Muscle of arm (tissue), 14 donors: ENCODE results near the gene RNF223. TPM values are rescaled to one million over a fixed set of nuclear protein-coding genes. Genes with fewer than 3 reads are reported as not detected.
A peak's percentile ranks its signal among the peaks of the same experiment; 100 is the strongest.

Source experiments
- DNase-seq: peaks from one replicate; pipeline ENCODE4 v3.0.0-alpha.2; 2013
- long read RNA-seq, 11 donors: transcript quantifications; one replicate each; lab custom pipeline, GENCODE V29; 2026
- polyA plus RNA-seq, 12 donors: library from polyadenylated mRNA; unstranded; fragments of 120-200 nt; gene quantifications; one replicate each; pipeline ENCODE4 v1.2.1, GENCODE V29; 2013; ENCODE audit not compliant: insufficient read length in 12 of 12

RNF223 gene
- under 1 TPM in 5 of 12 donors, not detected in 7; 0.09 to 0.43 (median 0.13) TPM for polyA plus RNA-seq
- long read RNA-seq, donor 1, result 0 reads
- long read RNA-seq, donor 2, result 0 reads
- long read RNA-seq, donor 3, result 0 reads
- long read RNA-seq, donor 4, result 0 reads
- long read RNA-seq, donor 5, result 0 reads
- long read RNA-seq, donor 6, result 0 reads
- long read RNA-seq, donor 7, result 0 reads
- long read RNA-seq, donor 8, result 0 reads
- long read RNA-seq, donor 9, result 0 reads
- long read RNA-seq, donor 10, result 0 reads
- long read RNA-seq, donor 11, result 0 reads

- no peak for DNase-seq
Measured at GRCh38 chr1:1073743-1074587, at the start of gene RNF223. Gene RNF223, minus strand, starts transcription at chr1:1074306. Its CDS starts 1,740 bp downstream, at chr1:1072566.

- no peak for DNase-seq
Measured at GRCh38 chr1:1122981-1123480, 48.9 kb upstream of the RNF223 start.

GRCh38 chr1:1122078-1122811, 48.1 kb upstream of the RNF223 start:
- peak; percentile 72 for DNase-seq

- no peak for DNase-seq
Measured at GRCh38 chr1:1121611-1122077, 47.5 kb upstream of the RNF223 start.

- DNase-seq, result no peak
Measured at GRCh38 chr1:1120866-1121591, 46.9 kb upstream of the RNF223 start.

GRCh38 chr1:1120096-1120495, 46.0 kb upstream of the RNF223 start:
- DNase-seq, result no peak

- DNase-seq, result no peak
Measured at GRCh38 chr1:1119272-1119890, 45.3 kb upstream of the RNF223 start.

- DNase-seq, result no peak
Measured at GRCh38 chr1:1118876-1119220, 44.7 kb upstream of the RNF223 start.

GRCh38 chr1:1118011-1118875, 44.1 kb upstream of the RNF223 start:
- DNase-seq, result no peak

- no peak for DNase-seq
Measured at GRCh38 chr1:1117469-1117831, 43.3 kb upstream of the RNF223 start.

GRCh38 chr1:1116701-1117468, 42.8 kb upstream of the RNF223 start:
- no peak for DNase-seq

- DNase-seq, result peak; percentile 98
Measured at GRCh38 chr1:1115786-1116700, 41.9 kb upstream of the RNF223 start, which contains the start of gene C1orf159. Gene C1orf159, minus strand, starts transcription at chr1:1116089. Its CDS starts 24,546 bp downstream, at chr1:1091543.

GRCh38 chr1:1115136-1115785, 41.2 kb upstream of the RNF223 start:
- DNase-seq, result no peak

- DNase-seq, result no peak
Measured at GRCh38 chr1:1114431-1114830, 40.3 kb upstream of the RNF223 start.

- no peak for DNase-seq
Measured at GRCh38 chr1:1112237-1112985, 38.3 kb upstream of the RNF223 start.

- no peak for DNase-seq
Measured at GRCh38 chr1:1111516-1112236, 37.6 kb upstream of the RNF223 start.
